ENCODE results near the gene ARHGEF40. TPM values are rescaled to one million over a fixed set of nuclear protein-coding genes. Genes with fewer than 3 reads are reported as not detected.

Gene ARHGEF40
- total RNA-seq, 1 experiment from 2014 or later: 3.6 TPM

DNA sequence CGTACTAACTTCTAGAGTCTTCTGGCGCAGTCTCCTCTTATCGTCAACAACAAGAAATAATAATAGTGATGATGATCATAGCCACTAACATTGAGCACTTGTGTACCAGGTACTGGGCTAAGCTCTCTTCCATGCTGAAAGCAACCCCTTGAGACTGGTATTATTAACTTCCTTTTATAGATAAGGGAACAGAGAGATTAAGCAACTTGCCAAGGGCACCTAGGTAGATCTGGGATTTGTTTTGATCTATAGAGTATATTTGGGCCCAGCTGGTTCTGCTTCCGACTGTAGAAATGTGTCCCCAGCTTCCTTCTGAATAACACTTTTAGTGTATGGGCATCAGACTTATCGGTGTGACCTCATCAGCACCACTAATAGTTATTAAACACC is 29.5 kb downstream of the ARHGEF40 start:
- POLR2A ChIA-PET: interaction anchor here (0.6 to 1.6 kb wide), 3 partner anchors 10 to 110 kb away, joined by 3 to 4 read pairs (median 3); no protein-coding TSS in a partner anchor
- peaks cover 38% of the 10 kb centered on the region for H3K4me1 Mint-ChIP-seq (ENCODE audit: insufficient read depth, unreplicated experiment)

DNA sequence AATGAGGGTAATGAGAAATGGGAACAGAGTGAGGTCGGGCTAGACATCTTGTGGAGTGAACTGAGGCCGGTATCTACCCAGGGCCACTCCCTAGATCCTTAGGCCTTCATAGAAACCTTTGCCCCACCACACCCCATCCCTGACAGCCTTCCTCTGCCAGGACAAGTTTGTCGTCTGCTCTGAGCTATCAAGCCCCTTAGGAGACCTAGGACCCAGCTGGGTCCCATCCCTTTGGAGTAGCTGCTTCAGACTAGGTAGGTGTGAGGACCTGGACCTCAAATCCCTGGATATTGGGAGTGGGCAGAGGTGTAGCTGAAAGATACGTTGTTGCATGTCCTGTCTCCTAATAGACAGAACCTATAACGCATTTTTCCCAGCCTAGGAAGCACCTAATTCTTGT is 30.8 kb downstream of the ARHGEF40 start, which contains the start of gene TMEM253:
TSS of gene TMEM253 (plus strand) at position 136 of the 400 bp plus-strand sequence. CDS start 278 bp downstream, outside the sequence.
- H3K27me3 Mint-ChIP-seq (ENCODE audit: insufficient read depth, unreplicated experiment): no peaks in the 10 kb centered on the region
- H3K27ac Mint-ChIP-seq (ENCODE audit: low read depth, unreplicated experiment): peak within 1 kb of the TSS; percentile 67
- H3K4me3 Mint-ChIP-seq (ENCODE audit: unreplicated experiment): peak within 1 kb of the TSS; percentile 85
- POLR2A ChIA-PET: interaction anchor here (0.6 to 1.6 kb wide), 2 partner anchors 12 to 43 kb away, joined by 3 to 4 read pairs; no protein-coding TSS in a partner anchor
- CTCF ChIA-PET: interaction anchor here (0.5 to 10.5 kb wide), 14 partner anchors 6 to 1970 kb away, joined by 3 to 248 read pairs (median 5); partner anchors contain the start of gene TTC5
- no TSS peak for BruUV-seq (replicated peaks)
- H3K36me3 Mint-ChIP-seq (ENCODE audit: insufficient read depth, unreplicated experiment): no peaks in the 10 kb centered on the region
- H3K4me1 Mint-ChIP-seq (ENCODE audit: insufficient read depth, unreplicated experiment): peaks cover 41% of the 10 kb centered on the region
- H3K9me3 Mint-ChIP-seq (ENCODE audit: unreplicated experiment): no peaks in the 10 kb centered on the region
- intact Hi-C loops (cut with micrococcal nuclease): loop anchor here (5.0 kb wide), 1 partner anchor 419 kb away; the partner anchor contains the start of gene RNASE4
- TF ChIP-seq, protein P1, sequence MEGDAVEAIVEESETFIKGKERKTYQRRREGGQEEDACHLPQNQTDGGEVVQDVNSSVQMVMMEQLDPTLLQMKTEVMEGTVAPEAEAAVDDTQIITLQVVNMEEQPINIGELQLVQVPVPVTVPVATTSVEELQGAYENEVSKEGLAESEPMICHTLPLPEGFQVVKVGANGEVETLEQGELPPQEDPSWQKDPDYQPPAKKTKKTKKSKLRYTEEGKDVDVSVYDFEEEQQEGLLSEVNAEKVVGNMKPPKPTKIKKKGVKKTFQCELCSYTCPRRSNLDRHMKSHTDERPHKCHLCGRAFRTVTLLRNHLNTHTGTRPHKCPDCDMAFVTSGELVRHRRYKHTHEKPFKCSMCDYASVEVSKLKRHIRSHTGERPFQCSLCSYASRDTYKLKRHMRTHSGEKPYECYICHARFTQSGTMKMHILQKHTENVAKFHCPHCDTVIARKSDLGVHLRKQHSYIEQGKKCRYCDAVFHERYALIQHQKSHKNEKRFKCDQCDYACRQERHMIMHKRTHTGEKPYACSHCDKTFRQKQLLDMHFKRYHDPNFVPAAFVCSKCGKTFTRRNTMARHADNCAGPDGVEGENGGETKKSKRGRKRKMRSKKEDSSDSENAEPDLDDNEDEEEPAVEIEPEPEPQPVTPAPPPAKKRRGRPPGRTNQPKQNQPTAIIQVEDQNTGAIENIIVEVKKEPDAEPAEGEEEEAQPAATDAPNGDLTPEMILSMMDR (IDR thresholded peaks at IDR 0.05; ENCODE audit: unreplicated experiment): no peak
- no peak for DNase-seq (ENCODE audit: unreplicated experiment)

More for the DNA sequence above, 29.5 kb downstream of the ARHGEF40 start:
- no TSS peak for BruUV-seq (replicated peaks)
- H3K27me3 Mint-ChIP-seq (ENCODE audit: insufficient read depth, unreplicated experiment): no peaks in the 10 kb centered on the region
- no peak for DNase-seq (ENCODE audit: unreplicated experiment)
- no peaks in the 10 kb centered on the region for H3K9me3 Mint-ChIP-seq (ENCODE audit: unreplicated experiment)
- no peaks in the 10 kb centered on the region for H3K36me3 Mint-ChIP-seq (ENCODE audit: insufficient read depth, unreplicated experiment)
- TF ChIP-seq, protein P1 (IDR thresholded peaks at IDR 0.05; ENCODE audit: unreplicated experiment): no peak
- no peak overlapping the region for H3K27ac Mint-ChIP-seq (ENCODE audit: low read depth, unreplicated experiment)
- H3K4me3 Mint-ChIP-seq (ENCODE audit: unreplicated experiment): peak overlapping the region; percentile 85
- CTCF ChIA-PET: interaction anchor here (1.2 to 10.5 kb wide), 5 partner anchors 5 to 106 kb away, joined by 3 to 248 read pairs (median 127); no protein-coding TSS in a partner anchor
- intact Hi-C loops (cut with micrococcal nuclease): loop anchor here (5.0 kb wide), 1 partner anchor 487 kb away; no protein-coding TSS in a partner anchor

DNA sequence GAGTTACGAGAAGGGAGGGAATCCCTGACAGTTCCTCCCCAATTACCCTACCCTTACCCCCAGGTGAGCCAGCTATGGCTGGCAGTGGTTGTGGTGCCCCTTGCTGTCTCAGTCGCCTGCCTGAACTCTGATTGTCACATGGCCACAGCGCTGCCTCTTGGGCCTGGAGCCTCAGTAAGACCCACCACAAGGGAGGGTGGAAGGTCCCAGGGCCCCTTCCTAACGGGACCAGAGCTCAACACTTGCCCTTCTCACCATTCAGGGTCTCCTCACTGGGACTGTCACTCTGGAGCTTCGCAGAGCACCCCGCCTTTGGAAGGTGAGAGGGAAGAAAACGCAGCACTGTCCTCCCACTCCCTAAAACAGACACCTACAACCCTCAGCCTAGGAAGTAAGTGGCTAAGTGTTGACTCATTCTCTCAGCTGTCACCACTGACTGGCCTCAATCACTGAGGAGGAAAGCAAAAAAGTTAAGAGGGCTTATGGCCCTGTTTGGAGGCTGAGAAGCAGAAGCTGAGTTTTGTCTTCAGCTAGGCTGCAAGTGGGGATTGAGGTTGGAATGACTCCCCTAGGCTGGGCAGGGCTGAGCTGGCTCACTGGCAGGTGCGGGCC is 31.8 kb downstream of the ARHGEF40 start:
- intact Hi-C loops (cut with micrococcal nuclease): loop anchor here (5.0 kb wide), 1 partner anchor 420 kb away; the partner anchor contains the start of gene RNASE4
- Mint-ChIP-seq H3K4me1 (ENCODE audit: insufficient read depth, unreplicated experiment) (peaks cover 45% of the 10 kb centered on the region), H3K27ac (ENCODE audit: low read depth, unreplicated experiment) (peak overlapping the region; percentile 67), H3K9me3 (ENCODE audit: unreplicated experiment) (no peaks in the 10 kb centered on the region), H3K27me3 (ENCODE audit: insufficient read depth, unreplicated experiment) (no peaks in the 10 kb centered on the region), H3K36me3 (ENCODE audit: insufficient read depth, unreplicated experiment) (no peaks in the 10 kb centered on the region), H3K4me3 (ENCODE audit: unreplicated experiment) (peak overlapping the region; percentile 84)
- TF ChIP-seq, protein P1 (IDR thresholded peaks at IDR 0.05; ENCODE audit: unreplicated experiment): no peak
- DNase-seq (ENCODE audit: unreplicated experiment): no peak
- CTCF ChIA-PET: interaction anchor here (0.6 to 10.5 kb wide), 15 partner anchors 7 to 405 kb away, joined by 3 to 248 read pairs (median 8); no protein-coding TSS in a partner anchor
- BruUV-seq (replicated peaks): no TSS peak
- POLR2A ChIA-PET: interaction anchor here (0.9 to 1.5 kb wide), 3 partner anchors 24 to 759 kb away, joined by 3 to 5 read pairs (median 3); no protein-coding TSS in a partner anchor

Measured in MCF 10A (cell line).